GM12892 (cell line): ENCODE data around the gene KRTAP4-7.
"Not testable (repeated sequence)": the region's sequence is repeated elsewhere in the genome, so short reads cannot be mapped to it uniquely, and the experiment has no call there.

Experiments
- POLR2A ChIP-seq: IDR thresholded peaks from 2 replicates; pipeline ENCODE4 v1.6.1; 2011; ENCODE audit warnings: low read depth, low read length, control low read depth
- POLR2AphosphoS5 ChIP-seq: IDR thresholded peaks from 2 replicates; pipeline ENCODE4 v1.6.1; 2011; ENCODE audit warnings: low read depth, low read length, control low read depth
- TAF1 ChIP-seq: IDR thresholded peaks from 2 replicates; pipeline ENCODE4 v1.6.1; 2011; ENCODE audit warnings: low read depth, mild to moderate bottlenecking, control low read depth, low read length, borderline replicate concordance

DNA sequence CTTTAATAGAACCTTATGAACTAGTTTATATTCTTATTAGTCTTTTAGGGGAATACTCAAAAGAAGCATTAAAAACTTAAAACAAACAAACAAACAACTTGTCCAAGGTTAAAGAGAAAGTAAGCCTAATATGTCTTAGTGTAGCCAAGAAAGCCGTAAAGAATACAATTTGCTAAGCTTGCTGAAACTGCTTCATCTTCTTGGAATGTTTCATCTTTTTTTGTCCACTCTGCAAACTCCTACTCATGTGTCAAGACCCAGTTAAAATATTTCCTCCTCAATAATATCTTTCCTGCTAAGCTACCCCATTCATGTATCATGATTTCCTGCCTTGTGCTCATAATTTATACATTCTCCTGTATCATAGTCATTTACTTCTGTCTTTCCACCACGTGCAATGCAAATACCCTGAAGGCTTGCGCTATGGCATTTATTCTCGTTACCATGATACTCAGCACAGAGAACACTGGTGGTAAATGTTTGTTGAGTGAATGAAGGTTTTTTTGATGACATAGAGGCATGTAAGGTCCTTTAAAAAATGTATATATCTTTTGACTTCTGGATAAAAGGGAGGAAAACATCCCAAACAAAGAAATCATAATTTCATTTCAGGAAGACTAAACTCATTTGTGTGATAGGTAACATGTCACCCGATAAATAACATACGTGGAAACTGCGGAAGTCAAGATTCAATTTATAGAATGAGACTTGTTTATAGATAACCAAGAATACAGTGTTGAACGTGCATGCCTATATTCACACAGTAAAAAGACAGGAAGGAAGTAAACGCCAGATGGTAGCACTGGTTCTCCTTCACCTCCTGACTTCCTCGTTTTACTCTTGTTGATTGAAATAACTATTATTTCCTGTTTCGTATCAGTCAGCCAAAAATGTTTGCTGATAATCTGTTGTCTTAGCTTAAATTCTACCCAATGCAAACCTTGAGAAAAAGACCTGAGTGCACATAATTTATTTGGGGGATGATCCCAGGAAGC, 36.0 kb downstream of the KRTAP4-7 start:
- not testable (repeated sequence) for TF ChIP-seq POLR2A, POLR2AphosphoS5, TAF1
